ENCODE data around the gene XK.

GRCh38 chrX:37652589-37653231, 32.9 kb upstream of the XK start:
- TF ChIP-seq EZH2 (IDR thresholded peaks at IDR 0.05; ENCODE audit: insufficient read depth, poor library complexity, severe bottlenecking) (no peak), EZH2phosphoT487 (IDR thresholded peaks at IDR 0.05; ENCODE audit: insufficient read depth, low read depth) (no peak)
